Astrocyte (in vitro differentiated cells and primary cell): Measurements from ENCODE around the gene F10. TPM values are rescaled to one million over a fixed set of nuclear protein-coding genes. Genes with fewer than 3 reads are reported as not detected.

Source experiments
- DNase-seq: peaks from one replicate; pipeline ENCODE4 v3.0.0-alpha.2; 2010; ENCODE audit warnings: low read depth
- FAIRE-seq: peaks from 2 replicates; lab custom pipeline; 2011; peaks lifted over from hg19 to GRCh38; lab: Jason Lieb, UNC
- H2AFZ ChIP-seq: 2 replicates; pipeline ENCODE4 v1.6.0; 2012; ENCODE audit warnings: low read depth, low read length, inconsistent platforms
- H3K27ac ChIP-seq: 2 replicates; pipeline ENCODE4 v1.5.1; 2011; ENCODE audit warnings: low read depth, low read length, inconsistent platforms
- H3K27me3 ChIP-seq: 2 replicates; pipeline ENCODE4 v1.6.0; 2011; ENCODE audit warnings: low read length, inconsistent platforms; ENCODE audit not compliant: insufficient read depth
- H3K36me3 ChIP-seq: 2 replicates; pipeline ENCODE4 v1.5.1; 2011; ENCODE audit warnings: low read length, inconsistent platforms; ENCODE audit not compliant: insufficient read depth
- H3K4me1 ChIP-seq: 2 replicates; pipeline ENCODE4 v1.5.1; 2011; ENCODE audit warnings: low read length, inconsistent platforms; ENCODE audit not compliant: insufficient read depth
- H3K4me2 ChIP-seq: 2 replicates; pipeline ENCODE4 v1.6.0; 2012; ENCODE audit warnings: low read length, inconsistent platforms
- H3K4me3 ChIP-seq: 2 replicates; pipeline ENCODE4 v1.5.1; 2011; ENCODE audit warnings: low read depth, mild to moderate bottlenecking, low read length, inconsistent platforms; ENCODE audit not compliant: insufficient read depth
- H3K79me2 ChIP-seq: 2 replicates; pipeline ENCODE4 v1.6.0; 2012; ENCODE audit warnings: mild to moderate bottlenecking, low read length, inconsistent platforms; ENCODE audit not compliant: insufficient read depth
- H3K9ac ChIP-seq: 2 replicates; pipeline ENCODE4 v1.6.0; 2012; ENCODE audit warnings: mild to moderate bottlenecking, low read length, inconsistent platforms
- H3K9me3 ChIP-seq: 2 replicates; pipeline ENCODE4 v1.5.1; 2012; ENCODE audit warnings: low read depth, mild to moderate bottlenecking, low read length, inconsistent platforms; ENCODE audit not compliant: insufficient read depth
- H4K20me1 ChIP-seq: 2 replicates; pipeline ENCODE4 v1.6.0; 2012; ENCODE audit warnings: low read length, inconsistent platforms; ENCODE audit not compliant: insufficient read depth
- H3K27ac Mint-ChIP-seq: one replicate; pipeline ENCODE4 v1.8.0; 2021; ENCODE audit warnings: mild to moderate bottlenecking, mixed read lengths; ENCODE audit not compliant: unreplicated experiment
- H3K27me3 Mint-ChIP-seq: one replicate; pipeline ENCODE4 v1.8.0; 2021; ENCODE audit warnings: low read depth, mixed read lengths; ENCODE audit not compliant: unreplicated experiment
- H3K36me3 Mint-ChIP-seq: one replicate; pipeline ENCODE4 v1.8.0; 2021; ENCODE audit warnings: low read depth, mixed read lengths; ENCODE audit not compliant: unreplicated experiment
- H3K4me1 Mint-ChIP-seq: one replicate; pipeline ENCODE4 v1.8.0; 2021; ENCODE audit warnings: low read depth, mixed read lengths; ENCODE audit not compliant: unreplicated experiment
- H3K4me3 Mint-ChIP-seq: one replicate; pipeline ENCODE4 v1.8.0; 2021; ENCODE audit warnings: mild to moderate bottlenecking, moderate library complexity, mixed read lengths; ENCODE audit not compliant: unreplicated experiment
- H3K9me3 Mint-ChIP-seq: one replicate; pipeline ENCODE4 v1.8.0; 2021; ENCODE audit warnings: mild to moderate bottlenecking, mixed read lengths; ENCODE audit not compliant: unreplicated experiment
- CTCF ChIP-seq: IDR thresholded peaks from 2 replicates; pipeline ENCODE4 v1.5.1; 2011; ENCODE audit warnings: low read depth, mild to moderate bottlenecking, inconsistent platforms, low read length, moderate library complexity; ENCODE audit not compliant: insufficient read depth
- EZH2 ChIP-seq: IDR thresholded peaks from 2 replicates; pipeline ENCODE4 v1.6.1; 2012; ENCODE audit warnings: mild to moderate bottlenecking, low read length, inconsistent platforms; ENCODE audit not compliant: insufficient read depth
- total RNA-seq: library from RNA; stranded (reverse); gene quantifications from 2 replicates; pipeline ENCODE4 v1.2.1, GENCODE V29; 2021

F10 gene
- total RNA-seq, 1 donor from 2014 or later: 0.45 TPM

GRCh38 chr13:113153810-113154748 is 31.5 kb downstream of the F10 start:
- peak overlapping the region; percentile 77 for H3K9ac ChIP-seq
- peaks cover 10% of the 10 kb centered on the region for H3K4me1 ChIP-seq
- H3K79me2 ChIP-seq: no peaks in the 10 kb centered on the region
- no peaks in the 10 kb centered on the region for H3K9me3 ChIP-seq
- H4K20me1 ChIP-seq: no peaks in the 10 kb centered on the region
- H3K27me3 Mint-ChIP-seq: peaks cover 19% of the 10 kb centered on the region
- peak overlapping the region; percentile 50 for H3K27ac Mint-ChIP-seq
- H3K27me3 ChIP-seq: no peaks in the 10 kb centered on the region
- peak overlapping the region; percentile 63 for H3K27ac ChIP-seq
- peak overlapping the region; percentile 39 for H3K4me3 ChIP-seq
- peaks cover 4% of the 10 kb centered on the region for H3K36me3 Mint-ChIP-seq
- H3K4me3 Mint-ChIP-seq: peak overlapping the region; percentile 71
- peak overlapping the region; percentile 90 for H2AFZ ChIP-seq
- H3K4me2 ChIP-seq: peak overlapping the region; percentile 89
- no peaks in the 10 kb centered on the region for H3K36me3 ChIP-seq
- DNase-seq: peak; percentile 39
- peaks cover 8% of the 10 kb centered on the region for H3K9me3 Mint-ChIP-seq
- no peak for FAIRE-seq
- TF ChIP-seq CTCF (no peak), EZH2 (no peak)
- H3K4me1 Mint-ChIP-seq: peaks cover 11% of the 10 kb centered on the region

- FAIRE-seq: no peak
- peaks cover 10% of the 10 kb centered on the region for H3K4me1 ChIP-seq
- H3K4me1 Mint-ChIP-seq: peaks cover 11% of the 10 kb centered on the region
- H4K20me1 ChIP-seq: no peaks in the 10 kb centered on the region
- no peak overlapping the region for H3K4me3 Mint-ChIP-seq
- no peak overlapping the region for H3K9ac ChIP-seq
- no peak overlapping the region for H3K4me3 ChIP-seq
- no peaks in the 10 kb centered on the region for H3K9me3 ChIP-seq
- TF ChIP-seq CTCF (no peak), EZH2 (no peak)
- no peak overlapping the region for H3K4me2 ChIP-seq
- H3K27me3 Mint-ChIP-seq: peaks cover 22% of the 10 kb centered on the region
- H3K27ac ChIP-seq: no peak overlapping the region
- no peaks in the 10 kb centered on the region for H3K27me3 ChIP-seq
- no peaks in the 10 kb centered on the region for H3K36me3 ChIP-seq
- no peak for DNase-seq
- peaks cover 8% of the 10 kb centered on the region for H3K9me3 Mint-ChIP-seq
- peaks cover 4% of the 10 kb centered on the region for H3K36me3 Mint-ChIP-seq
- H3K79me2 ChIP-seq: no peaks in the 10 kb centered on the region
- H3K27ac Mint-ChIP-seq: peak overlapping the region; percentile 53
- no peak overlapping the region for H2AFZ ChIP-seq
Observed at GRCh38 chr13:113155201-113155600, 32.6 kb downstream of the F10 start.
